ENCODE measurements around the gene PTPN23. TPM values are rescaled to one million over a fixed set of nuclear protein-coding genes. Genes with fewer than 3 reads are reported as not detected.

The PTPN23 gene
- total and polyA plus RNA-seq, 9 of the 15 experiments (the other 6 are each of a cell fraction or from before 2014, with no cell fraction given), result 0.41 to 58.7 (median 7.2) TPM

DNA sequence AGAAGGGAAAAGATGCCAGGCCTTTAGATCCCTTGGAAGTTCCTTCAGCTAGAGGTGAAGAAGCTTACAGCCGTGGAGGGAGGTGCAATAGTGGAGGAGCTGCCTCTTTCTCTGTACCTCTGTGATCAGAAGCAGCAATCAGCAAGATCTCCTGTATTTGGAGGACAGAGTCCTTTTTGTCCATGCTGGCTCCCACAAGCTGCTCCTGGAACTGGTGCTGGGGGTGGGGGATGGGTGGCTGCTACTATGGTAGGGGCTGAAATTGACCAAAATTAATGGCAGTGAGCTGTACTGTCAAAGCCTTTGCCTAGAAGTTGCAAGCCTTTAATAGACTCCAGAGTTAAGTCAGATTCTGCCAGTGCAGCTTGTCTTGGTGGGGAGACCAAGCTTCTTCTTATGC, 18.2 kb downstream of the PTPN23 start:
- peaks cover 2 to 12% of the 10 kb centered on the region in 2 experiments; a peak in 4 of 5 replicates for H3K4me1 ChIP-seq (replicated peaks in 1 of 2; ENCODE audit: control insufficient read depth in 2 of 2, insufficient read depth in 2 of 2, low read length in 2 of 2)
- CTCF ChIA-PET (ENCODE audit: low intra/inter-chr PET ratio), result no interaction called here
- TF ChIP-seq, protein P1, sequence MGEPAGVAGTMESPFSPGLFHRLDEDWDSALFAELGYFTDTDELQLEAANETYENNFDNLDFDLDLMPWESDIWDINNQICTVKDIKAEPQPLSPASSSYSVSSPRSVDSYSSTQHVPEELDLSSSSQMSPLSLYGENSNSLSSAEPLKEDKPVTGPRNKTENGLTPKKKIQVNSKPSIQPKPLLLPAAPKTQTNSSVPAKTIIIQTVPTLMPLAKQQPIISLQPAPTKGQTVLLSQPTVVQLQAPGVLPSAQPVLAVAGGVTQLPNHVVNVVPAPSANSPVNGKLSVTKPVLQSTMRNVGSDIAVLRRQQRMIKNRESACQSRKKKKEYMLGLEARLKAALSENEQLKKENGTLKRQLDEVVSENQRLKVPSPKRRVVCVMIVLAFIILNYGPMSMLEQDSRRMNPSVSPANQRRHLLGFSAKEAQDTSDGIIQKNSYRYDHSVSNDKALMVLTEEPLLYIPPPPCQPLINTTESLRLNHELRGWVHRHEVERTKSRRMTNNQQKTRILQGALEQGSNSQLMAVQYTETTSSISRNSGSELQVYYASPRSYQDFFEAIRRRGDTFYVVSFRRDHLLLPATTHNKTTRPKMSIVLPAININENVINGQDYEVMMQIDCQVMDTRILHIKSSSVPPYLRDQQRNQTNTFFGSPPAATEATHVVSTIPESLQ (CRISPR knock-in tag; IDR thresholded peaks at IDR 0.05), result no peak
- TF ChIP-seq BACH1 (tag; IDR thresholded peaks at IDR 0.05) (no peak), TCFL5 (CRISPR knock-in tag; conservative IDR thresholded peaks at IDR 0.05) (no peak), FUS (optimal IDR thresholded peaks at IDR 0.05; ENCODE audit: low read depth, low read length) (no peak), ZNF121 (CRISPR knock-in tag; conservative IDR thresholded peaks at IDR 0.05) (no peak), ZKSCAN8 (CRISPR knock-in tag; IDR thresholded peaks at IDR 0.05) (no peak), POLR2AphosphoS5 (IDR thresholded peaks at IDR 0.05; ENCODE audit: control insufficient read depth, insufficient read depth, low read depth, low read length) (no peak), HNRNPL (IDR thresholded peaks at IDR 0.05; ENCODE audit: low read depth, low read length) (no peak), DDX20 (tag; IDR thresholded peaks at IDR 0.05; ENCODE audit: low read depth) (no peak), CEBPB (tag; IDR thresholded peaks at IDR 0.05) (no peak), ZNF134 (CRISPR knock-in tag; conservative IDR thresholded peaks at IDR 0.05) (no peak), CBFB (CRISPR knock-in tag; IDR thresholded peaks at IDR 0.05) (no peak), CBFA2T2 (conservative IDR thresholded peaks at IDR 0.05) (no peak), BRD9 (IDR thresholded peaks at IDR 0.05; ENCODE audit: low read depth, partially characterized antibody) (no peak)
- TF ChIP-seq, protein P2, sequence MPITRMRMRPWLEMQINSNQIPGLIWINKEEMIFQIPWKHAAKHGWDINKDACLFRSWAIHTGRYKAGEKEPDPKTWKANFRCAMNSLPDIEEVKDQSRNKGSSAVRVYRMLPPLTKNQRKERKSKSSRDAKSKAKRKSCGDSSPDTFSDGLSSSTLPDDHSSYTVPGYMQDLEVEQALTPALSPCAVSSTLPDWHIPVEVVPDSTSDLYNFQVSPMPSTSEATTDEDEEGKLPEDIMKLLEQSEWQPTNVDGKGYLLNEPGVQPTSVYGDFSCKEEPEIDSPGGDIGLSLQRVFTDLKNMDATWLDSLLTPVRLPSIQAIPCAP (CRISPR knock-in tag; IDR thresholded peaks at IDR 0.05; ENCODE audit: borderline replicate concordance), result no peak
- TF ChIP-seq, protein P3, sequence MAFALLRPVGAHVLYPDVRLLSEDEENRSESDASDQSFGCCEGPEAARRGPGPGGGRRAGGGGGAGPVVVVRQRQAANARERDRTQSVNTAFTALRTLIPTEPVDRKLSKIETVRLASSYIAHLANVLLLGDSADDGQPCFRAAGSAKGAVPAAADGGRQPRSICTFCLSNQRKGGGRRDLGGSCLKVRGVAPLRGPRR (CRISPR knock-in tag; IDR thresholded peaks at IDR 0.05), result no peak
- H3K4me3 ChIP-seq, result no peak overlapping the region
- WGBS (ENCODE audit: insufficient coverage, low coverage, missing lambda C conversion rate), result 88% methylated on average over 1 of the region's 1 CpG
- no peak overlapping the region for H3K27ac ChIP-seq (ENCODE audit: extremely low read depth, low read depth, low read length)
- in situ Hi-C loops (cut with MboI) (no loop called here), intact Hi-C loops (cut with micrococcal nuclease) (no loop called here)
- DNase-seq (ENCODE audit: extremely low read depth in 1 of 4, low spot score in 3 of 4) (no peak), FAIRE-seq (no peak), ATAC-seq (no peak)
- H3K9me1 ChIP-seq (ENCODE audit: control insufficient read depth, insufficient read depth, low read length), result peaks cover 10% of the 10 kb centered on the region
- peak overlapping the region in 1 of 2 experiments; percentile 31; a peak in 1 of 4 replicates for H3K9ac ChIP-seq (ENCODE audit: insufficient read depth in 1 of 2, low read depth in 2 of 2, low read length in 2 of 2)
- POLR2A ChIA-PET, result interaction anchor here (0.5 to 1.9 kb wide), 8 partner anchors 9 to 340 kb away, joined by 3 to 7 read pairs (median 5); partner anchors contain the start of gene PTPN23
- peaks cover 30% of the 10 kb centered on the region for H3K79me2 ChIP-seq (ENCODE audit: control insufficient read depth, insufficient read depth, low read length)
- BruUV-seq (replicated peaks), result no TSS peak
- H3K4me2 ChIP-seq (ENCODE audit: insufficient read depth, low read length), result no peak overlapping the region
- no peaks in the 10 kb centered on the region for H3K27me3 ChIP-seq (ENCODE audit: control insufficient read depth in 2 of 2, insufficient read depth in 2 of 2, low read length in 2 of 2)
- no peak overlapping the region for H2AFZ ChIP-seq (ENCODE audit: low read depth, low read length)
- peaks cover 57% of the 10 kb centered on the region for H3K36me3 ChIP-seq (ENCODE audit: control insufficient read depth, insufficient read depth, low read length)
- H4K20me1 ChIP-seq (replicated peaks; ENCODE audit: control insufficient read depth, insufficient read depth, low read length), result peaks cover 22% of the 10 kb centered on the region; the same call in 1 of the 2 replicates
- no peaks in the 10 kb centered on the region for H3K9me3 ChIP-seq (replicated peaks; ENCODE audit: control insufficient read depth, insufficient read depth, low read depth, low read length)
